Measurements from ENCODE around the gene MBTPS1.

- TF ChIP-seq CTCF (conservative IDR thresholded peaks at IDR 0.05 in 1 of 2, IDR thresholded peaks at IDR 0.05 in 1 of 2; ENCODE audit: low read depth in 1 of 2, low read length in 2 of 2): peak in 1 of 2 donors; percentile 28
- no peak for TF ChIP-seq EZH2 (IDR thresholded peaks at IDR 0.05; ENCODE audit: low read length, missing control alignments)
Observed at GRCh38 chr16:84156342-84156784, 39.6 kb upstream of the MBTPS1 start.

Measured in fibroblast of lung (primary cell).